GM12874 (cell line): ENCODE data around the gene BLOC1S2.

Experiments used
- TF ChIP-seq, protein P1 (sequence below): IDR thresholded peaks from 2 replicates; pipeline ENCODE4 v1.5.1; 2011; ENCODE audit warnings: low read depth, mild to moderate bottlenecking, control low read depth, low read length, moderate library complexity; ENCODE audit not compliant: insufficient read depth

Gene BLOC1S2

DNA sequence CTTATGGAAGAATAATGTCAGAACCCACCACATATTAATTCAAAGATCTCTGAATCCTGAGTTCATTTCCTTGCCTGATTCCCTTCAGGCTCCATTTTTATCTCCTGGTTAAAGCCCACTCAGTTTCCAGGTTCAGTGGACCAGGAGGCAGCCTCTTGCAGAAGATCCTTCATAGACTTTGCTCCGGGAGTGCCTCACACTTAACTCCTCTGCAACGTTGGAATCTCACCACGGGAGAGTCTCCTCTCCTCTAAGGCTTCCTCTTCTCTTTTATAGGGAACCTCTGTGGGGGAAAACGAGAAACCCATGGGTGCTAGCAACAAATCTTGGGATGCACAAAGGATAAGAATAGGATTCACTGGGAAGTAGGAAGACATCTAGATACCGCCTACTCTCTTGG is 1.7 kb upstream of the BLOC1S2 start:
- TF ChIP-seq, protein P1, sequence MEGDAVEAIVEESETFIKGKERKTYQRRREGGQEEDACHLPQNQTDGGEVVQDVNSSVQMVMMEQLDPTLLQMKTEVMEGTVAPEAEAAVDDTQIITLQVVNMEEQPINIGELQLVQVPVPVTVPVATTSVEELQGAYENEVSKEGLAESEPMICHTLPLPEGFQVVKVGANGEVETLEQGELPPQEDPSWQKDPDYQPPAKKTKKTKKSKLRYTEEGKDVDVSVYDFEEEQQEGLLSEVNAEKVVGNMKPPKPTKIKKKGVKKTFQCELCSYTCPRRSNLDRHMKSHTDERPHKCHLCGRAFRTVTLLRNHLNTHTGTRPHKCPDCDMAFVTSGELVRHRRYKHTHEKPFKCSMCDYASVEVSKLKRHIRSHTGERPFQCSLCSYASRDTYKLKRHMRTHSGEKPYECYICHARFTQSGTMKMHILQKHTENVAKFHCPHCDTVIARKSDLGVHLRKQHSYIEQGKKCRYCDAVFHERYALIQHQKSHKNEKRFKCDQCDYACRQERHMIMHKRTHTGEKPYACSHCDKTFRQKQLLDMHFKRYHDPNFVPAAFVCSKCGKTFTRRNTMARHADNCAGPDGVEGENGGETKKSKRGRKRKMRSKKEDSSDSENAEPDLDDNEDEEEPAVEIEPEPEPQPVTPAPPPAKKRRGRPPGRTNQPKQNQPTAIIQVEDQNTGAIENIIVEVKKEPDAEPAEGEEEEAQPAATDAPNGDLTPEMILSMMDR: no peak

DNA sequence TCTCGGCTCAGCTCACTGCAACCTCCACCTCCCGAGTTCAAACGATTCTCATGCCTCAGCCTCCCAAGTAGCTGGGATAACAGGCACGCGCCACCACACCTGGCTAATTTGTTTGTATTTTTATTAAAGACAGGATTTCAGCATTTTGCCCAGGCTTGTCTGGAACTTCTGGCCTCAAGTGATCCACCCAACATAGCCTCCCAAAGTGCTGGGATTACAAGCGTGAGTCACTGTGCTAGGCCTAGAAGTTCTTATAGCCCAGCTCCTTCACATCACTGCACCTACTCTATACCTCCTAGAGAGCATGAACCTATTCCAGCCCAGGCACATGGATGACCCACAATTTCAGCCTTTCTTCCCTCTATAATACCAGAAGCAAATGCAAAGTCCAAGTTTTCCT is 1.3 kb upstream of the BLOC1S2 start:
- TF ChIP-seq, protein P1: no peak

- TF ChIP-seq, protein P1: no peak
Observed at GRCh38 chr10:100282907-100283306, 3.6 kb downstream of the BLOC1S2 start.

DNA sequence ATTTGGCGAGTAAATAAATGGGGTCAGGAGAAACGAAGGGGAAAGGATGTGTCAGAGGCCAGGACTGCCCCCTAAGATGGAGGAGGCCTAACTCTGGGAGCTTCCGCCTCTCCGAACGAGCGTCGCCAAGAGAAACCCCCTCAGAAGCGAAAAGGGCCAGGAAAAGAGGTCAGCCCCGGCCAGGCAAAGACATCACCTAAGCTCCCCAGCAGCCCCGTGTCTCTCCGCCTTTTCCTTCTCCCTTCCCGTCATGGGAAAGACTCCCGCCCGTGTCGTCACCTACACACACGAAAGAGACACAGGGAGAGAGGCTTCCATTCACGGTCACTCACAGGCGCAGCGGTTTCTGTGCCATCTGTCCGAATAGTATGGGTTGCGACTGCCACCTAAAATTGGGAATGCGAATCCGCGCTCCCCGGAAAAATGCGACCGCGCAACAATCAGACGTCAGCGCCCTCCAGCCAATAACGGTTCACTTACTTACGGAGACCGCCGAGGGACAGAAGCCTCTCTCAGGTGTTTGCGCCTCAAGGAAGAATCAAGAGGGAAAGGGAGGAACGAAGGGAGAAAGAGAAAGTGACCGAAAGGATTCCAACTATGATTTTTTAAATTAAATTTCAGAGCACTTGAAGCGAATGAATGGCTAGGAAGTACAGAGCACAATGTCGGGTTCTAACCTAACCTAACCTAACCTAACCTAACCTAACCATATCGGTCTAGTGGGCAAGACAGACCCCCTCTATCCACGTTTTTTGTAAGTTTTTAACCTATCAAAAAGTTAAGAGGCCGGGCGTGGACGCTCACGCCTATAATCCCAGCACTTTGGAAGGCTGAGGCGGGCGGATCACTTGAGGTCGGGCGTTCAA is 19.0 kb downstream of the BLOC1S2 start, which contains the start of gene CWF19L1:
TSS of gene CWF19L1 (minus strand) at position 400 of the 866 bp plus-strand sequence. CDS start at position 355, 45 bp downstream.
- TF ChIP-seq, protein P1: no peak

GRCh38 chr10:100265821-100266485 is 20.5 kb downstream of the BLOC1S2 start:
- TF ChIP-seq, protein P1: no peak

- TF ChIP-seq, protein P1: no peak
Observed at GRCh38 chr10:100254191-100254590, 32.3 kb downstream of the BLOC1S2 start.

- TF ChIP-seq, protein P1: no peak
Observed at GRCh38 chr10:100253041-100253440, 33.4 kb downstream of the BLOC1S2 start.
